GM12874 (cell line): ENCODE measurements around the gene DLG2.

Experiments
- TF ChIP-seq, protein P1 (sequence below): IDR thresholded peaks from 2 replicates; pipeline ENCODE4 v1.5.1; 2011; ENCODE audit warnings: low read depth, mild to moderate bottlenecking, control low read depth, low read length, moderate library complexity; ENCODE audit not compliant: insufficient read depth

Gene DLG2

DNA sequence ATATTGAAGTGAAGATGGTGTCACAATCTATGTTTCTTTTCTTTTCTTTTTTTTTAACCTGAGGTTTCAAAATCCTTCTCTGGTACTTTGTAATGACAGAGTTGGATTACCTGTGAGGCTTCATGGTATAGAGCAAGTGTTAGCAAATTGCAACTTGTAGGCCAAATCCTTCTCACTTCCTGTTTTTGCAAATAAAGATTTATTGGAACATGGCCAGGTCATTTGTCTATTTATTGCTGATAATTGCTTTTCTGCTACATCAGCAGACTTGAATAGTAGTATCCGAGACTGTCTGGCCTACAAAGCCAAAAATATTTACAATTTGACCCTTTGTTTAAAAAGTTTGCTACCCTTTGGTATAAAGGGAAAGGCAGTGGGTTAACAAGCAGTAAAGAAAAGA is 1281.5 kb downstream of the DLG2 start:
- TF ChIP-seq, protein P1, sequence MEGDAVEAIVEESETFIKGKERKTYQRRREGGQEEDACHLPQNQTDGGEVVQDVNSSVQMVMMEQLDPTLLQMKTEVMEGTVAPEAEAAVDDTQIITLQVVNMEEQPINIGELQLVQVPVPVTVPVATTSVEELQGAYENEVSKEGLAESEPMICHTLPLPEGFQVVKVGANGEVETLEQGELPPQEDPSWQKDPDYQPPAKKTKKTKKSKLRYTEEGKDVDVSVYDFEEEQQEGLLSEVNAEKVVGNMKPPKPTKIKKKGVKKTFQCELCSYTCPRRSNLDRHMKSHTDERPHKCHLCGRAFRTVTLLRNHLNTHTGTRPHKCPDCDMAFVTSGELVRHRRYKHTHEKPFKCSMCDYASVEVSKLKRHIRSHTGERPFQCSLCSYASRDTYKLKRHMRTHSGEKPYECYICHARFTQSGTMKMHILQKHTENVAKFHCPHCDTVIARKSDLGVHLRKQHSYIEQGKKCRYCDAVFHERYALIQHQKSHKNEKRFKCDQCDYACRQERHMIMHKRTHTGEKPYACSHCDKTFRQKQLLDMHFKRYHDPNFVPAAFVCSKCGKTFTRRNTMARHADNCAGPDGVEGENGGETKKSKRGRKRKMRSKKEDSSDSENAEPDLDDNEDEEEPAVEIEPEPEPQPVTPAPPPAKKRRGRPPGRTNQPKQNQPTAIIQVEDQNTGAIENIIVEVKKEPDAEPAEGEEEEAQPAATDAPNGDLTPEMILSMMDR, result no peak

DNA sequence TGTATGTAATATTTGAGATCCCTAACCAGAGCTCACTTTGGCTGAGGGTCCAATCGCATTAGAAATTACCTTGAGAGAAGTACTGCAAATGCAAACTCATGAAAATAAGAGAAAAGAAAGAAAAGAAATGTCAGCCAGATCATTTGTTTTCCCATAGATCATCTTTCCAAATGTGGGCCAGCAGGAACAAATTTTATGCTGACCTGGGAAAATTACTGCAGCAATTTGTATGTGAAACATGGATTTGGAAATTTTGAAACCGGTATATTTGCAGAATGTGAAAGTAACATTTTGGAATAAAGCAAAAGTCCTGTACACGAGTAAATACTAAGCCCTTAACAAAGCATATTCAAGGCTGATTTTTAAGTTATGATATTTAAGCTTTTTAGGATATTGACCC is 1282.1 kb downstream of the DLG2 start:
- TF ChIP-seq, protein P1, result no peak

DNA sequence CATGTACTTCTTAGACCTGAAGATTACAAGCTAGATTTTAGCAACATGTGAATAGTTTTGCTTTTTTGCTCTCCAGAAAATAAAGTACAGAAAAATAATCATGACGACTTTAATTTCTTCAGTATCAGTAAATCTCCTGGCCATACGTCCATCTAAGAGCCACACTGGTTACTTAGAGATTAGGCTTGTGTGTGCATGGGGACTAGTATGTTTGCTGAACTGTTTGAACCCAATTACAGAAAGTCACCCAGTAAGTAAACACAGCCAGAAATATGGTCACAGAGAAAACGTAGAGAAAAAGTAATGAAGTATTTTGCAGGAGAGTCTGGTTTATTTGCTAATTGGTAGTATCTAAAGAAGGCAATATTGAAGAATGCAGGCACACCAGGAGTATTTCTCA is 1287.3 kb downstream of the DLG2 start:
- TF ChIP-seq, protein P1, result no peak

DNA sequence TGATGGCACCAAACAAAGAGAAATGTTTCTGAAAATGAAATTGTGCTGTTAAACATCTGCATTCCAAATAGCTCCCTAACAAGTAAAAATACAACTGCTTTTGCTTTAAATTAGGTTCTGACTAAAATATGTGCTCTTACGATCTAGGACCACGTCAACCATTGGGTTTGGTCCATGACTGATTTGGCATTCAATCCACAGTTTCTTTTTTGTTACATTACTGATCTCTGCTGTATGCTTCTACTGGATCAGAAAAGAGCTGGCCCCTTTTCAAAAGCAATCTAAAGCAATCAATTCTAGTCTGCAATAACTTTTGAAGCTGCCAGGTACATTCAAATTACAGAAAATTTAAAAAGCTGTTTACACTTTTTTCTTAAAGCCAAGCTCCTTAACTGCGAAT is 1293.9 kb downstream of the DLG2 start:
- TF ChIP-seq, protein P1, result no peak

DNA sequence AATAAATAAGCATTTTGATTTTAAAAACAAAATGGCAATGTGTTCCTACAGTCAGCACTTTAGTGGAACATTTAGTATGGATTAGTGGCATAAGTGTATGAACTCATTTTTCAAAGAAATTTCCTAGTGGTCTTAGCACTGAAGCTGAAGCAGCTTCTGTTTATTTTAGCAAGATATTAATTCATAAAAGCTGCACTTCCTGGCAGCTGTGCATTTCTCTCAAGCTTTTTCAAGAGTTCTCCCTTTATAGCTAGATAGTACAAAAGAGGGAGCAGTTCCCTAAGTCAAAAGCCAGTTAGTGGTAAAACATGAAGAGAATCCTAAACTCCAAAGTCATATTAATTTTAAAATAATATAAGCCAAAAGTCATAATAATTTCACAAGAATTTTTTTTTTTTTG is 1304.9 kb downstream of the DLG2 start:
- TF ChIP-seq, protein P1, result no peak

DNA sequence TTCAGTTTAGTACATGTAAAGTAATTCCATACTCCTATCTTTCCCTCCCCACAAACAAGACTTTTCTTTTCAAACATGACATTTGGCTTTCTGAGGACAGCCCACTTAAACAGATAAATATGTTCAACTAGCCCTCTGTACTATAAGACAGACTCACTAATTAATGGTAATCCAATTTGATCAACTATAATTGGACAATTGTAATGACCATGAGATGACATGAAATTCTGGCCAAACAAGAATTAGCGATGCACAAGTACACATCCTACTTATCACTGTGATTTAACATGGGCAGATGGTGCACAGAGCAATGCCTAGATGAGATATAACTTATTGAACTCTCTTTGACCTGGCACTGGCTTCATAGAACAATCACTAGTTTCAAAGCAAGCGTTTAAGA is 1307.3 kb downstream of the DLG2 start:
- TF ChIP-seq, protein P1, result no peak

DNA sequence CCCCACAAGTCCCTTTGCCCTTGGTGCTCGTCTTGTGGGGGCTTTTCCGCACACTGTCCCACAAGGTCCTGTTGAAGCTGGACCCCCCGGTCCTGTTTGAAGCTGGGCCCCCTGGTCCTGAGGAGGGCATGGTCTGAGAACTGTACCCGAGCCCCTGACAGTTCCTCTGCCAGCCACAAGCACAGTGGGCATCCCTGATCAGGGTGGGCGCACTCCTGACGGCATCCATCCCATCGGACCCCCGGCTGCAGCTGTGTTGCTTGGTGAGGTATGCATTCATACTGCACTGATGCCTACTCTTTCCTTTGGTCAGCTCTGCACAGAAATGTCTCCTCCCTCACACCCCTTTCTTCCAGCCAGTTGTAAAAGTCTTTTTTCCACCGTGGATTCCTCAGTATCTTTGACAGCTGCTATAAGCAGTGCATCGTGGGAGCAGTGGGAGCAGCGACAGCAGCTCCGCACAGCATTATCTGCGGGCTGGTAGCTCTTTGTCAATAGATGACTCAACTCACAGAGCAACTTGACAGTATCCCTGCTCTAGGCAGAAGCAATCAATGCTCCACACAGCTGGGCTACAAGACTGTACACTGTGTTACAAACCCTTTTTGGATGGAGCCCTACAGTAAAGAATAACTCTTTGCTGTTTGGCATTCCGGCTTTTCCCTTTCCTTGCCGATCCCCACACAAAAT is 1310.1 kb downstream of the DLG2 start:
- TF ChIP-seq, protein P1, result no peak

DNA sequence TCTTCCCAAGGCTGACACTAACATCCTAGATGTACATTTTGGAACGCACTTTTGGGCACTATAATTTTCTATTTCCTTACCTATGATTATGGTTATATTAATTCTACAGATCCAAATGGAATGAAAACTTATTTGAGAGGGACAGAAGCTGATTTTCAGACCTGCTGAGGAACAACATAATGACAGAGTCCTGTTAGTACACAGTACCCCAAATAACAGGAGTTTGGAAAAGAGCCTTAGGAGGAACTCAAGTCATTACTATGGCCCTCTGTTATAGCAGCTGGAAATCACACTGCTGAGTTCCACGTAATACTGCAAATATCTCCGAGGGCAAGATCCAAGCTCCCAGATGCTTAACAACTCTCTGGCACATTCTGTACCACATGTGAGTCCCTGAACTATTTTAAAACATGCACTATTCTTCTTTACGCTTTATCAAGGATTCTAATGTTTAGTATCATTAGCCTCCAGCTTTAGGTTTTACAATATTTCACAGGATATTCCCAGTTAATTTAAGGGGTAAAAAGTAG is 1313.2 kb downstream of the DLG2 start:
- TF ChIP-seq, protein P1, result no peak
